Measurements from ENCODE around the gene GLB1L3. TPM values are rescaled to one million over a fixed set of nuclear protein-coding genes. Genes with fewer than 3 reads are reported as not detected.

GLB1L3 gene
- not detected in 2 replicates for polyA plus RNA-seq (2011; rRNA removed)
- not detected in 2 replicates for polyA minus RNA-seq (2011; rRNA and poly(A)+ RNA removed)

DNA sequence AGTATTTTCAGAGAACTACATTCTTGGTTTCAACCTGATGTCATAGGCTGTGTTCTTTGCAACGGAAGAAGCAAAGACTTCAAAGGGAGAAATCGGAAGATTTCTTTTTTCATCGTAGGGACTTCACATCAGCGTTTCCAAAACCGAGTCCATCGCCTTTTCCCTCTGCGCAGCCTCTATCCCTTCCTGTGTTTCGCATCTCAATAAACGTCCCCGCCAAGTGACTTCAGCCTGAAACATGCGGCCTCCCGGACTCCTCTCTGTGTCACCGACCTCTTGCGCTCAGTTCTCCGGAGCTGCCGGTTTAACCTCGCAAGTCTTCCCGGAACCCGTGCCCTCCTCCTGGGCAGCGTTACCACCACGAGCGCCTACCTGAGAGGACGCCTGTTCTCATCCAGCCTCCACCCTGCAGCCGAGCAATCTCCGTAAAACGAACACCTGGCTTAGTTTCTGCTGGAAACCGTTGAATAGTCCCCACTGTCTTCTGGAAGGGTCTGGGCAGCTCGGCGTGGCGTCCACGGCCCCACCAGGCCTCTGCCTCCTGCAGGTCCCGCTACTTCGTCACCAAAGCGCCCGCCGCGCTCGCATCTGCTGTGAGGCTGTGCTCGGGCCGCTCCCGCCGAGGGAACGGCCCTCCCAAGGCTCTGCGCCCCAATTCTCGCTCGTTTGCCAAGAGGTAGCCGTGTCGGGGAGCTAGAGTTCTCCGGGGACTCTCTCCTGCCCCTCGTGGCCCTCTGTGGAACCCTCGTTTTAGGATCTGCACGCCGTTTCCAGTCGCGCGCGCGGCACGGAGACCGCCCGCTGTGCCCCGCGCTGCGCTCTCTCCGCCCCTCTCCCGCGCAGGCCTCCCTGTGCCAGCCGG lies at the start of gene GLB1L3:
TSS of gene GLB1L3 (plus strand) at position 846 of the 862 bp plus-strand sequence. CDS start 362 bp downstream, outside the sequence.
- H3K9me3 ChIP-seq (ENCODE audit: control insufficient read depth, insufficient read depth, low read length): peaks cover 4% of the 10 kb centered on the region; the same call in 1 of the 2 replicates
- CTCF ChIA-PET: interaction anchor here (0.6 to 1.1 kb wide), 3 partner anchors 28 to 67 kb away, joined by 3 read pairs; no protein-coding TSS in a partner anchor
- peak; percentile 39 for TF ChIP-seq CTCF (IDR thresholded peaks at IDR 0.05; ENCODE audit: low read depth, low read length)
- H3K27ac ChIP-seq (ENCODE audit: low read depth, low read length): no peak within 1 kb of the TSS
- POLR2A ChIA-PET: no interaction called here
- DNase-seq (ENCODE audit: low read depth, low spot score): no peak
- H3K27me3 ChIP-seq (ENCODE audit: control insufficient read depth, insufficient read depth, low read length): peaks cover 63% of the 10 kb centered on the region
- 0 out of 2 replicates have a peak within 1 kb of the TSS, but pooled peaks have one; percentile 13 for H3K4me3 ChIP-seq (ENCODE audit: low read depth, low read length)

DNA sequence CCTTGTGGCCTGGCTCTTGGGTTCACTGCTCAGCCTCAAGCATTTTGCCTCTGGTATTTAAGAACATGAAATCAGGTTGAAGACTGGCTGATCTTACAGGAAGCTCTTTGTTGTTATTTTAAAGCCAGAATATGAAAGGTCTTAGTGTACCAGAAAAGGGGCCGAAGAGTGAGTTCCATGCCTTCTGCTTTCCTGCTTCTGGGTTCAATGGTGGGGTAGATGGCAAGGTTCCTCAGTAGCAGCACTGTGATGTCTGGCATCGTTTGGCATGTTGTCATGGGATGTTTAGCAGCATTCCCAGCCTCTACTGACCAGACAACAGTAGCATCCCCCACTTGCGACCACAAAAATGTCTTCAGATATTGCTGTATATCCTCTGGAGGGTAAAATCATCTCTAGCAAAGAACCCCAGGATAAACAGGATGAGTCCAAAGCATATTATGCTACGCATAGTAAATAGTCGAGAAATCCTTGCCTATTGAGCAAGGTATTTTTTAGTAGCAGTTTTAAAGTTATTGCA lies 49.3 kb upstream of the GLB1L3 start:
- TF ChIP-seq CTCF (IDR thresholded peaks at IDR 0.05; ENCODE audit: low read depth, low read length): no peak
- Histone ChIP-seq H3K27ac (ENCODE audit: low read depth, low read length) (no peak overlapping the region), H3K9me3 (ENCODE audit: control insufficient read depth, insufficient read depth, low read length) (no peaks in the 10 kb centered on the region; the same call in 1 of the 2 replicates), H3K4me3 (ENCODE audit: low read depth, low read length) (peak overlapping the region; percentile 14; the same call in 1 of the 2 replicates), H3K27me3 (ENCODE audit: control insufficient read depth, insufficient read depth, low read length) (no peaks in the 10 kb centered on the region)
- POLR2A ChIA-PET: no interaction called here
- DNase-seq (ENCODE audit: low read depth, low spot score): no peak
- CTCF ChIA-PET: interaction anchor here (0.6 to 2.8 kb wide), 3 partner anchors 18 to 178 kb away, joined by 3 to 11 read pairs (median 8); no protein-coding TSS in a partner anchor

DNA sequence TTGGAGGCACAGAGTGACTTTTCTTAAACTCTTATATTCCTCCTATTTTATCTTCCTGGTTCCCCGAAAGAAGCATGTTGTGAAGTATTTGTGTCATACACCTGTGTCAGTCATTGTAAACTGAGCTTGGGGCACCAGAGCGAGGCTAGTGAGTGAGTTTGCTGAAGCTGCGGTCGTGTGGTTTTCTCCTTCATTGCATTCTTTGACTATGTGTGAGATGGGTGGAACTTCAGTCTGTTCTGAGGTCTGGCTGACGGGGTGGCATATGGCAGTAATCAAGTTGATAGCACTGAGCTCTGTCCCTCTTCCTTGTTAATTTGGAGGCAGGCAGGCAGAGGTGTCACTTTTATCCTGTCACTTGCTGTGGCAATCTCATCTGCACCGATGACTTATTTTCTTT lies 47.6 kb upstream of the GLB1L3 start:
- no peak for DNase-seq (ENCODE audit: low read depth, low spot score)

DNA sequence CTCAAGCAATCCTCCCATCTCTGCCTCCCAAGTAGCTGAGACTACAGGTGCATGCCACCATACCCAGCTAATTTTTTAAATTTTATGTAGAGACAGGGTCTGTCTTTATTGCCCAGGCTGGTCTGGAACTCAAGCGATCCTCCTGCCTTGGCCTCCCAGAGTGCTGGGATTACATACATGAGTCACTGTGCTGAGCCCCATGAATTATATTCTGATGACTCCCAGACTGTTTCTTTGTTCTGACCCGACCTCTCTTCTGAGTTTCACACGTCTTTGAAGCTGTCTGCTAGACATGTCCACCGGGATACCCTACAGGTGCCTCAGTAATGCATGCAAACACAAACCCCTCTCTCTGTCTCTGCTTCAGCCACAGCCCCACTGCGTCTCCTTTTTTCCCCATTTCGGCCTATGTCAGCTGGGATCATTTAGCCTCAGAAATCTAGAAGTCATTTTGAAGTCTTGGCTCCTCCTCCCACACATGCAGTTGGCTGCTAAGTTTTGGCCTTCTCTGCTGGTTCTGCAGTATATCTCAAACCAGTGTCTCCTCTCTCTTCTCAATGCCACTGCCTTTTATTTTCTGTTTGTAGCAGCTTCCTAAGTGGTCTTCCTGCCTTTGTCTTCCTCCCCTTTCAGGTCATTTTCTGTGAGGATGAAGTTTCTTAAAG lies 46.9 kb upstream of the GLB1L3 start:
- Histone ChIP-seq H3K9me3 (ENCODE audit: control insufficient read depth, insufficient read depth, low read length) (no peaks in the 10 kb centered on the region; the same call in 1 of the 2 replicates), H3K4me3 (ENCODE audit: low read depth, low read length) (no peak overlapping the region), H3K27me3 (ENCODE audit: control insufficient read depth, insufficient read depth, low read length) (no peaks in the 10 kb centered on the region), H3K27ac (ENCODE audit: low read depth, low read length) (no peak overlapping the region)
- TF ChIP-seq CTCF (IDR thresholded peaks at IDR 0.05; ENCODE audit: low read depth, low read length): no peak
- POLR2A ChIA-PET: no interaction called here
- CTCF ChIA-PET: no interaction called here
- no peak for DNase-seq (ENCODE audit: low read depth, low spot score)

More for the DNA sequence above, 47.6 kb upstream of the GLB1L3 start:
- Histone ChIP-seq H3K27ac (ENCODE audit: low read depth, low read length) (no peak overlapping the region), H3K9me3 (ENCODE audit: control insufficient read depth, insufficient read depth, low read length) (no peaks in the 10 kb centered on the region; the same call in 1 of the 2 replicates), H3K4me3 (ENCODE audit: low read depth, low read length) (no peak overlapping the region), H3K27me3 (ENCODE audit: control insufficient read depth, insufficient read depth, low read length) (no peaks in the 10 kb centered on the region)
- ChIA-PET POLR2A (interaction anchor here (0.6 kb wide), 1 partner anchor 34 kb away, joined by 6 read pairs; no protein-coding TSS in a partner anchor), CTCF (no interaction called here)
- no peak for TF ChIP-seq CTCF (IDR thresholded peaks at IDR 0.05; ENCODE audit: low read depth, low read length)
